Activated naive CD8-positive, alpha-beta T cell treated with anti-CD3 and anti-CD28 coated beads, Interleukin-2, amount 50 U/mL, for 16 hours (primary cell): ENCODE results near the gene P3H2.

Experiments used
- DNase-seq: peaks from one replicate; pipeline ENCODE4 v3.0.0-alpha.2; 2020; ENCODE audit warnings: low read depth, low spot score

P3H2 gene

DNA sequence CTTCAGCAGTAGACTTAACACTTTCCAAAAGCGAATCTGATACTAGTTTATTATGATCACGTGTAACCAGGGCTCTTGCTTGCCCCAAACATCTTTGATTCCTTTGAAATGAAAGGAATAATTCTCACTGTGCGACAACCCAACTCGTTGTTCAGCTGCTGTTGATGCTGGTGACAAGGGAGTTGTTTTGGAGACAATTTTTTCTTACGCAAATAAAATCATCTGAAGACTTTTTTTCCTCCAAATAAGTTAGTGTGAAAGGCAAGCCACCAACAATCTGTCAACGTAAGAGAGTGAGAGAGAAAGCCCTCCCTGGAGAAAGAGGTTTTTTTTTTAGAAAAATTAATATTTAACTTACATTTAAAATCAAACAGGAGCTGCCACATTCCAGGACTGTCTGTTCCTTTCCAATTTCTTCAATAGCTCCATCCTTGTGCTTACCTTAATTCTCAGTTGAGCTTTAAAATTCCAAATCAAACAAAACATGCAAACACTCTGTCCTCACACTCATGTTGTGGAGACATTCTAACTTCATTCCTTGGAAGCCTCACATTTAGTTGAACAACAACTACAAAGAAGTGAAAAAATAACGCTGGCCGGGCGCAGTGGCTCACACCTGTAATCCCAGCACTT is 4.9 kb upstream of the P3H2 start:
- DNase-seq = no peak

- no peak for DNase-seq
Observed at GRCh38 chr3:190124067-190124466, 3.4 kb upstream of the P3H2 start.

DNA sequence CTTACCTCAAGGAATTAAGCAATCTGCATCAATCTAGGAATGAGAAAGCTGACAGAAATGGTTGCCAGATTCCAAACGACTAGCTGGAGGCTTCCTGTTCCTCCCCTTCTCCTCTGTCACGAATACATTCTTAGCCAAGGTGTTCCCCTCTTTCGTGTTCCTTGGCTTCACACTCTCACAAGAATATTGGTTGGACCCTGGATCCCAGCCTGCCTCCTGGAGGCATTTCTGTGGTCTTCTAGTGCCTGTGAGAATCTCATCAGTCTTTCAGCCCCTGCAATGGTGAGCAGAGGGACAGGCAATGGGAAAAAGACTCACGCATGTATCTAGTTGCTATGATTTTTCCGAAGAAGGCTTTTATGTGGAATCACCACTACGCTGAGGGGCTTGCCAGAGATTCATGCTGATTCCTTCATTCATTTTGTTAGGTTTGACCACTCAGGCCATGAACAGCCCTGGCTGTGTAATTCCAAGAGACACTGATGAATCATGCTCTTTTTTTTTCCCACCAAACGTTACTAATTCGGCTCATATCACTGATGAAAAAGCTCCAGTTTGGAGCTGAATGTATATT is 1.6 kb upstream of the P3H2 start:
- DNase-seq = no peak

GRCh38 chr3:190121383-190121782 is 686 bp upstream of the P3H2 start:
- DNase-seq = no peak

GRCh38 chr3:190121061-190121377 is 322 bp upstream of the P3H2 start:
- DNase-seq = no peak

DNA sequence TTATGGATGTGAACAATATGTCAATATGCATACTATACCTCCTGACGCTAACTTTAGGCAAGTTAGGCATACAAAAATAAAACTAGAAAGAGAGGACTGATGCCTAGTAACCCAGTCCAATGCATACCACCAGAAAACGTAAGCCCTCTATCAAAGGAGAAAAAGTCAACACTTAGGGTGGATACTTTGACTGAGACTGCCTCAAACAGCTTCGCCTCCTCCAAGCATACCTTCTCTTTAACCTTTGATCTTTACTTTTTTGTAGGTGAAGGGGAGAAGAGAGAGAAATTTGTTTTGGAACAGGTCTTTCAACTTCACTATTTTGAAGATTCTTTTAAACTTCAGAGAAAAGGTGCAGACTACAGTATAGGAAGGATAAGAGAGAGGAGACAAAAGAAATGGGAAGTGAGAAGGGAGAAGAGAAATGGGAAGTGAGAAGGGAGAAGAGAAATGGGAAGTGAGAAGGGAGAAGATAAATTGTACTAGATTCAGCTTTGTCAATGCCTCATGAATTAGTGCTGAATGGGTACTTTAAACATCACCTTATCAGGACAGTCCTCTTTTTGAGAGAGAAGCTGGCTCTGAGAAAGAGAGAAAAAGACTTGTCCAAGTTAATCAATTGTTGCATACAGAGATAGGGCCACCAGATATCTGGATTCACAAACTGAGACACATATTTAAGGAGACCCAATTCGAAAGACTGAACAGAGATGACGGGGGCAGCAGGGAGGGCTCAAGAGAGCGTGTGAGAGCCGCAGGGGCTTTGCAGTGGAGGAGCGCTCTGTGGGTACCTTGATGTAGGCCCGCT is 1.0 kb downstream of the P3H2 start:
- no peak for DNase-seq

- DNase-seq = no peak
Observed at GRCh38 chr3:190118438-190118837, 2.3 kb downstream of the P3H2 start.

DNA sequence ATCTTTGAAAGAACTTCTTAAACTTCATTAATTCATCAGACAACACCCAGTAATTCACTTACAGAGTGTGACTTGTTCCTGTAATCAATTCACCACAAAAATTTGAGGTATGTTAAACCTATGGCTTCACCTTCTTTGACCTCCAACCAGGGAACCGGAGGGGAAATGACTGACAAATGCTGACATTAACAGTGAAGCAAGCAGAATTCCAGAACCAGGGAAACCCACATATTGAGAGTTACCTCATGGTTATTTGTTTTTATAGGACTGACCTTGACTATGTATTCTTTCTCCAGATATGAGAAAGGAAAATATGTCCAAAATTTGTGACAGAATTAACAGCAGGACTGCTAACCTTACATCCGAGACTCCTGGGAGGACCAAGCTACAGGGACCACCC is 2.7 kb downstream of the P3H2 start:
- no peak for DNase-seq

GRCh38 chr3:190116551-190117067 is 4.1 kb downstream of the P3H2 start:
- DNase-seq = no peak

GRCh38 chr3:190110826-190111225 is 9.9 kb downstream of the P3H2 start:
- DNase-seq = no peak

DNA sequence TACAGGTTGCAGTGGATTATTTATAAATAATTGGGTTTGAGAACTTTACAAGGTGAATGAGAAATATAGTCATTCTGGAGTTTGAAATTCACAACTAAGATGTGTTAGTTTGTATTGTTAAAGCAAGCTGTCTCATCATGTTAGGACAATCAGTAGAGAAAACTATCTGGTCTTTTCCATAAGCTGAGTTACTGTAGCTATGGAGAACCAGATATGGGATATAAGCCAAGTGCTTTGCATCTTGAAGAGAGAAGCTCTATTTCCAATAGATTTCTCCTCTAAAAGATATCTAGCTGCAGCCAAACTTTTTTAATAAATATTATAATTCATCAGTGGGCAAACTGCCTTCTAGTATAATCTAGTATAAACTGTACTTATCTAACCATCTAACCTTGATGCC is 11.3 kb downstream of the P3H2 start:
- no peak for DNase-seq

DNA sequence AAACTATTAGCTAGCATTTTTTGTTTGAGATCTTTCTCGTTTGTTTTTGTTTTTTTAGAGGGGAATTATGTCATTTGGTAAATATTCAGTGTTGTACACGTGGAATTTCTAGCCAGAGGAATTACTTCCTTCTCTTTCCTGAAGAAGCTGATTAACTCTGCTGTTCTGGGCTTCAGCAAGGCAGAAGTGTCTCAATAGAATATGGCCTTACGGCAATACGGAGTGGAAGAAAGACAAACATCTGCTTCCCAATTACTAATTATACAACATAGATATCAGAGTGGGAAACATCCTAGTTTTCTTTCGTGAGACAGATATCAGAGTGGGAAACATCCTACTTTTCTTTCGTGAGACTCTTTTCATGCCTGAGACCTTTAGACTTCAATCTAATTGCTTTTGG is 11.9 kb downstream of the P3H2 start:
- DNase-seq = no peak

DNA sequence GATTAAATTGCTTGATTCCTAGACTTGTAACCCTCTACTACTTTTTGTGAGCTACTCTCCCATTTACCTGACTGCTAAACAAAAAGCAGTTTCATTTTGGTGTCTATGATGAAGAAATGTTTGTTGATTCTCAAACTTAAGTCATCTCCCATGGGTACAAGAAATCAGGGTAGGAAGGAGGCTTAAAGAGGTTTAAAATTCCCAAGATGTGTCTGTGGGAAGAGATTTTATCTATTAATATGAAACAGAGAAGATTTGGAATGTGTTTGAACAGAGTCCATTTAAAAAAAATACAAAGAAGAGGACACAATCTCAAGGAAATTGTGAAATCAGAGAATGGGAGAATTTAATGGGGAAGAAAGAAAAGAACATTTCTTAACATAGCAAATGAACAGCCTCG is 14.8 kb downstream of the P3H2 start:
- no peak for DNase-seq

- DNase-seq = no peak
Observed at GRCh38 chr3:190101320-190102011, 19.2 kb downstream of the P3H2 start.

- no peak for DNase-seq
Observed at GRCh38 chr3:190099099-190099498, 21.6 kb downstream of the P3H2 start.

GRCh38 chr3:190097617-190098016 is 23.1 kb downstream of the P3H2 start:
- DNase-seq = no peak

GRCh38 chr3:190097025-190097424 is 23.7 kb downstream of the P3H2 start:
- DNase-seq = no peak

GRCh38 chr3:190096345-190096744 is 24.4 kb downstream of the P3H2 start:
- no peak for DNase-seq

DNA sequence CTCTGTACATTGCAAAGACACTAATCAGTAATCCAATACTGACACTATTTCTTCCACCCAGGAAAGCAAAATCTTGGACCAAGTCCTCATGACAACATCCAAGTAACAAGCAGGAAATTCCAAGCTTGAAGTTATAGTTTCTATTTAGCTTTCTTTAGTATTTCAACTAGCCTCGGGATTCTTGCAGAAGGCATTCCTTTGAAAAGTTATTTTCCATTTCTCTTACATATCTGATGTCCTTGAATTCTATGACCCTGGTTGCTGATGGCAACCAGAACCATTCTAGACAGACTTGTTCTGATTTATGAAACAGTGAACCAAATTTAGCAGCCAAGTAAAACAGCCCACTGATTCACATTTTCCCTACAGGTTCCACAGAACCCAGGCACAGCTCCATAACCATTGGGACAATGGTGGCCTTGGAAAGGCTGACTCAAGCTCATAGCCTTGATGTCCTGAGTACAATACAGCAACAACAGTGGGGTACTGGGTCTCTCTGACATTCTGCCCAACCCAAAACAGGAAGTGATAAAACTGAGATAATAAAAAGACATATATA is 26.5 kb downstream of the P3H2 start:
- DNase-seq = no peak

GRCh38 chr3:190092250-190092649 is 28.4 kb downstream of the P3H2 start:
- no peak for DNase-seq

- no peak for DNase-seq
Observed at GRCh38 chr3:190089711-190090110, 31.0 kb downstream of the P3H2 start.

DNA sequence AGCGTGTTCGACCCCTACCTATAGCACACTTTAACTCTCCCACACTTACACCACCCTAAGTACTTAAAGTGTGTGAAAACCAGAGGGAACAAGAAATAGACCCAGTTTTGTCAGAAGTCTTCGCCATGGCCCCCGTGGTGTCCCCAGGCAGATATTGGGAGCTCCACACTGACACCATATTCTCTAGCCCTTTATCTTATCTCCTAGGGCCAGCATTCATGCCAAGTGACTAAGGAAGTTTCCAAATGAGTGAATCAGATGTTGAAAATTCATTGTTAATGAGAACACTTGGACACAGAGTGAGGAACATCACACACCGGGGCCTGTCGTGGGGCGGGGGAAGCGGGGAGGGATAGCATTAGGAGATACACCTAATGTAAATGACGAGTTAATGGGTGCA is 31.8 kb downstream of the P3H2 start:
- no peak for DNase-seq
